Smooth muscle cell (in vitro differentiated cells): Measurements from ENCODE around the gene CCR5AS.

Experiments used
- DNase-seq: peaks from one replicate; lab custom pipeline; 2025; ENCODE audit not compliant: unreplicated experiment; lab: John Stamatoyannopoulos, UW
- H2AFZ ChIP-seq: fragments of 200-600 bp; sonication (generic); 2 replicates; pipeline ENCODE4 v1.6.0; 2016; ENCODE audit warnings: antibody characterized with exemption, low read depth, mild to moderate bottlenecking
- H3F3A ChIP-seq: fragments of 200-600 bp; sonication (generic); 2 replicates; pipeline ENCODE4 v1.6.0; 2017; ENCODE audit warnings: antibody characterized with exemption, low read depth
- H3K27ac ChIP-seq: fragments of 200-600 bp; sonication (generic); 2 replicates; pipeline ENCODE4 v1.5.1; 2016; ENCODE audit warnings: low read depth, mild to moderate bottlenecking
- H3K27me3 ChIP-seq: fragments of 200-600 bp; sonication (generic); 2 replicates; pipeline ENCODE4 v1.6.1; 2016; ENCODE audit warnings: low read depth, mild to moderate bottlenecking
- H3K36me3 ChIP-seq: fragments of 200-600 bp; sonication (generic); 2 replicates; pipeline ENCODE4 v1.5.1; 2016; ENCODE audit warnings: low read depth
- H3K4me1 ChIP-seq: fragments of 200-600 bp; sonication (generic); 2 replicates; pipeline ENCODE4 v1.5.1; 2016; ENCODE audit warnings: low read depth
- H3K4me2 ChIP-seq: fragments of 200-600 bp; sonication (generic); 2 replicates; pipeline ENCODE4 v1.6.0; 2016; ENCODE audit warnings: mild to moderate bottlenecking
- H3K4me3 ChIP-seq: fragments of 200-600 bp; sonication (generic); 2 replicates; pipeline ENCODE4 v1.5.1; 2016; ENCODE audit warnings: mild to moderate bottlenecking
- H3K79me2 ChIP-seq: fragments of 200-600 bp; sonication (generic); 2 replicates; pipeline ENCODE4 v1.6.0; 2016; ENCODE audit warnings: low read depth, mild to moderate bottlenecking
- H3K9ac ChIP-seq: fragments of 200-600 bp; sonication (generic); 2 replicates; pipeline ENCODE4 v1.6.0; 2016; ENCODE audit warnings: low read depth
- H3K9me3 ChIP-seq: fragments of 200-600 bp; sonication (generic); replicated peaks from 2 replicates; pipeline ENCODE4 v1.5.1; 2016; ENCODE audit warnings: low read depth
- H4K20me1 ChIP-seq: fragments of 200-600 bp; sonication (generic); 2 replicates; pipeline ENCODE4 v1.6.0; 2016; ENCODE audit warnings: low read depth
- CTCF ChIP-seq: fragments of 200-600 bp; sonication (generic); IDR thresholded peaks from 2 replicates; pipeline ENCODE4 v1.5.1; 2017; ENCODE audit warnings: borderline replicate concordance, mild to moderate bottlenecking, antibody characterized with exemption; ENCODE audit not compliant: insufficient read depth, poor library complexity, severe bottlenecking
- WGBS: methylation state at CpG from one replicate; pipeline ENCODE4 v1.1.7; 2016; ENCODE audit warnings: low lambda C conversion rate; 5-methylcytosine and 5-hydroxymethylcytosine counted together

Gene CCR5AS

GRCh38 chr3:46367811-46368210 is 39.1 kb downstream of the CCR5AS start:
- Histone ChIP-seq H3K4me1 (no peaks in the 10 kb centered on the region), H2AFZ (no peak overlapping the region), H3K27ac (no peak overlapping the region), H4K20me1 (no peaks in the 10 kb centered on the region), H3F3A (peaks cover 4% of the 10 kb centered on the region), H3K9ac (no peak overlapping the region), H3K36me3 (no peaks in the 10 kb centered on the region), H3K27me3 (peaks cover 4% of the 10 kb centered on the region), H3K79me2 (no peaks in the 10 kb centered on the region), H3K4me2 (no peak overlapping the region), H3K9me3 (no peaks in the 10 kb centered on the region), H3K4me3 (no peak overlapping the region)
- no peak for TF ChIP-seq CTCF
- DNase-seq: no peak
- 57% methylated on average over 5 of the region's 5 CpGs for WGBS

- H3K27me3 ChIP-seq: peaks cover 4% of the 10 kb centered on the region
- H3K4me3 ChIP-seq: no peak overlapping the region
- H3K4me2 ChIP-seq: no peak overlapping the region
- H3F3A ChIP-seq: peaks cover 3% of the 10 kb centered on the region
- no peaks in the 10 kb centered on the region for H3K36me3 ChIP-seq
- no peak overlapping the region for H3K9ac ChIP-seq
- H3K4me1 ChIP-seq: no peaks in the 10 kb centered on the region
- no peak for DNase-seq
- H4K20me1 ChIP-seq: no peaks in the 10 kb centered on the region
- no peak overlapping the region for H3K27ac ChIP-seq
- H2AFZ ChIP-seq: no peak overlapping the region
- H3K79me2 ChIP-seq: no peaks in the 10 kb centered on the region
- no peak for TF ChIP-seq CTCF
- no peaks in the 10 kb centered on the region for H3K9me3 ChIP-seq
- WGBS: 83% methylated on average over 5 of the region's 5 CpGs
Measured at GRCh38 chr3:46365737-46366524, 40.9 kb downstream of the CCR5AS start.

- Histone ChIP-seq H3K4me1 (no peaks in the 10 kb centered on the region), H3K27me3 (peaks cover 4% of the 10 kb centered on the region), H4K20me1 (no peaks in the 10 kb centered on the region), H2AFZ (no peak overlapping the region), H3K27ac (no peak overlapping the region), H3F3A (no peaks in the 10 kb centered on the region), H3K4me2 (no peak overlapping the region), H3K36me3 (no peaks in the 10 kb centered on the region), H3K9me3 (no peaks in the 10 kb centered on the region), H3K79me2 (no peaks in the 10 kb centered on the region), H3K4me3 (no peak overlapping the region), H3K9ac (no peak overlapping the region)
- no peak for TF ChIP-seq CTCF
- no peak for DNase-seq
- 93% methylated on average over 4 of the region's 4 CpGs for WGBS
Measured at GRCh38 chr3:46365041-46365440, 41.8 kb downstream of the CCR5AS start.
